ENCODE data around the gene ST6GALNAC2.
"Not testable (repeated sequence)": the region's sequence is repeated elsewhere in the genome, so short reads cannot be mapped to it uniquely, and the experiment has no call there.

ST6GALNAC2 gene

DNA sequence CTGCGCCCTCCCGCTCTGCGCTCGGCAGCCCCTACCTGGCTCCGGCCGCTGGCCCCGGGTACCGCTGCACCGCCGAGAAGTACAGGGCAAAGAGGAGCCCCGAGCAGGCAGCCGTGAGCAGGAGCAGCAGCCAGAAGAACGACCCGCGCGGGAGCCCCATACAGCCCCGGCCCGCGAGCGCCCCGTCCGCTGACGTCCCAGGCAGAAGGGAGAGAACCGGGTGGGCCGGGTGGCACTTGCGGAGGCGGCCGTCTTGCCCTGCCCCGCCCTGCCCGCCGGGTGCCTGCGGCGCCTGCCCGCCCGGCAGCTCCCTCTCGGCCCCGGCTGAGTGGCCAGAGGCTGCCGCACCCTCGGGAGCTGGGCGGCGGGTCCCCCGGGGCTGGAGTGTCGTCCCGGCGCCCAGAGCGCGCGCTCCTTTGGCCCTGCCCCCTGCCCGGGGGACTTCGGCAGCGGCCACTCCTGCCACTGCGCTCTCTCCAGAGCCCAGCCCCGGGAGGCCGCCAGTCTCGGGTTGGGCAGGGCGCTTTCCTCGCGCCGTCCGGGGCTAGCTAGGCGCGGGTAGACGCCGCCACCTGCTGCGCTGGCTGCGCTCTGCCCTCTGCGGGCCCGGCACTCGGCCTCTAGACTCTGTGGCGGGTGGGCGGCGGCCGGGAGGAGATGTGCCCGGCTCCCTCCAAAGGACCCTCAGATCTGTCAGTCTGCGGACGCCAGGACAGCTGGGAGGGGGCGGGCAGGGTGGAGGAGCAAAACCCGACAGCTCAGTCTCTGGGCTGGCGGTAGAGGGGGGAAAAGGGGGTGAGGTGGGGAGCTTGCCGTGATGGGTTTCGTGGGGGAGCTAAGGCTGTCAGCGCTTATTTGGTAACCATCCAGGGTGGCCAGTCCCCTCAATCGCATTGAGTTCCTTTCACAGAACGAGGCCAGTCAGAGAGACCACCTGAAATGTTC is at the start of gene ST6GALNAC2:
Gene ST6GALNAC2 (minus strand): TSS at position 212 of the 945 bp plus-strand sequence. CDS start 52 bp downstream, at position 160.
- DNase-seq (ENCODE audit: low read depth in 2 of 2), result no peak

DNA sequence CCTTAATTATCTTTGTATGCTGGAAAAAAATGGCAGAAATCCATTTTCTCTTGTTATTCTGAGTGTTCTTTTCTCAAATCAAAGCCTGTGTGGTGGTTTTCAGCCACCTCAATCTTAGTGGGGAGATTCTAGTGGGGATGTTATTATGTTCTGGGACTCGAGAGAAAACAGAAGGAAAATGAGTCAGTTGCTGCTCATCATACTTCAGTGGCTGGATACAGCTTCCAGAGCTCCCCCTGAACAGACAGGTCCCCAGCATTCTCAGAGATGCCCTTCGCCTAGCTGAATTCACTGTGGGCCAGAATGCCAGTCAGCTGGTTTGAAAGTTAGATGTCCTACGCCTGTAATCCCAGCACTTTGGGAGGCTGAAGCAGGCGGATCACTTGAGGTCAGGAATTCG is 49.4 kb upstream of the ST6GALNAC2 start:
- no peak for DNase-seq (ENCODE audit: low read depth in 2 of 2)

DNA sequence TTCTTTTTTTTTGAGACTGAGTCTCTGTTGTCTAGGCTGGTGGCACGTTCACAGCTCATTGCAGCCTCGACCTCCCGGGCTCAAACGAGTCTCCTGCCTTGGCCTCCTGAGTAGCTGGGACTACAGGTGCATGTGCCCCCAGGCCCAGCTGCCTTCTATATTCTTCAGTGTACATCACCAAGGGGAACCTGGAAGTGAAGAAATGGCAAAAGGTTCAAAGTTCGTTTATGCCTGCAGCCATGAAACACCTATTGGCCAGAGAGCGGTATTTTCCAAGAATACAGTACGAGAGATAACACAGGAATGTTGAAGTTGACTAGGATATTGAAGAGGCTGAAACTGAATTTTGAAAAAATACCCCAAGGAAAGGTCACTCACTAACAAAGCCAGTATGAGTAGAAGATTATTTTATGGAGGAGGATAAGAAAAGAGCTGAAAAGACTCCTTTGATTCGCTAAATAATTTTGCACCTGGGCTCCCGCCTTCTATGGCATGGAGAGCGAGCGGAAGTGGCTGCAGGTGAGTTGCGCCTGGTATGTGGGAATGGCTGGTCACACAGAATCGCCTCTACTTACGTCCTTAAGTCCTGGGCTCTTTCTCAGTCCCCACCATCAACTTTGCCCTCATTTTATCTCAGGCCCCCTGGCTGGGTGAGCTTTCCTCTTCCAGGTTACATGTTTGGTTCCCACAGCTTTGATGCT is 48.1 kb upstream of the ST6GALNAC2 start:
- no peak for DNase-seq (ENCODE audit: low read depth in 2 of 2)

DNA sequence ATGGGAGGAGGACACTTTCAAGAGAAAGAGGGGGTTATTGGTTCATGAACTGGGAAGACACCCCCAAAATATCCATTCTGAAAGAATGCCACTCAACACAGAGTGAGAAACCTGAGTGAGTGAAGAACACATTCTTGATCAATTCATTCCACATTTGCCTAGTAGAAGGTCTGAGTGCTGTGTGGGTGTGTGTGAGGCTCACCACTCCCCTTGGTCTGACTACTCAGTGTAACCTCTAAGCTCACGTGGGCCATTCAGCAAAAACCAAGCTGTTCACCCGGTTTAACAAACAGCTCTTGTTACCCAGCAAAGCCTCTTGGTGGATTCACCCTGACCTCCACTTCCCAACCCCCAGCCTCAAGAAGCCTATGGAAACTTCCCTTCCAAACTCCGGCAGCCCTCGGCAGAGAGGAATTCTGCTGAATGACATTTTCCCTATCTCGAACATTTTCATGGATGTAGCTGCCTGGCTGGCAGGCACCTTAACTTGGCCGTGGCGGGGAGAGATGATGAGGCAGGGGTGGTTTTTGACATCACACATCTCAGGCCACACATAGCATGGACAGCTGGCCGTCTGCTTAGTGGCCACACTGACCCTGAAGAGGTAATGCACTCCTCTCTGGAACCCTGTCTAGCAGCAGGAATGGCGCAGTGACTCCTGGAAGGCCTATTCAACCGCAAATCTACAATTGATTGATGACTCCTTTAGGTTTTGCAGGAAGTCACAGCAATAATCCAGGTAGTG is 46.3 kb upstream of the ST6GALNAC2 start:
- no peak for DNase-seq (ENCODE audit: low read depth in 2 of 2)

DNA sequence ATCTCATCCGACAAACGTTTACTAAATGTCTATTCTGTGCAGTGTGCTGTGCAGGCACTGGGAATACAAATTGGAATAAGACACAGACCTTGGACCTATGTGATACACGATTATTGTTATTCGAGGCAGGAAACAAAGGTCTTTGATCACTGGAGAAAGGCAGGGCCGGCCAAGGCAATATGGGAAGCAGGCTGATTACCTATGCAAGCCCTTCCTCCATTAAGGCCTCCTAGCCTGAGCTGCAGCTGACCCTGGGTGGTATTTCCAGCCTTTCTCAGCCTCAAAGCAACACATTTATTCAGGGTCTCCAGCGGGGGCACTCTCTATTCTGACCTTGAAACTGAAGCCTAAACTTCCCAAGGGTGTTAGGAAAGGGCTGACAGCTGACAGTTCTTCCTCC is 44.5 kb upstream of the ST6GALNAC2 start:
- no peak for DNase-seq (ENCODE audit: low read depth in 2 of 2)

DNA sequence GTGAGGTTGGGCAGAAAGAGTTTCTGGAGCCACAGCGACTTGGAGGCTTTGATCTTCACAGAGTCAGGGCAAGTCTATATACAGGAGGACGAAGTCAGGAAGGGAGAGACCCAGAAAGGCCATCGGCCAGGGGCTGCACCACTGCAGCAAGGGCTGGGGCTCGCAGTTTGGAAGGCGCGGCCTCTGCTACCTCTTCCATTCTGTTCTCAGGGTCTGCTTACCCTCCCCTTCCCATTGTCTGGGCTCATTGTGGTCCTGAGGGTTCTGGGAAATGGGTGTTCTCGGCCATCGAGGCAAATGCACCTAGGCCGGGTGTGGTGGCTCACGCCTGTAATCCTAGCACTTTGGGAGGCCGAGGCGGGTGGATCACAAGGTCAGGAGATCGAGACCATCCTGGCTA is 41.9 kb upstream of the ST6GALNAC2 start:
- no peak for DNase-seq (ENCODE audit: low read depth in 2 of 2)

DNA sequence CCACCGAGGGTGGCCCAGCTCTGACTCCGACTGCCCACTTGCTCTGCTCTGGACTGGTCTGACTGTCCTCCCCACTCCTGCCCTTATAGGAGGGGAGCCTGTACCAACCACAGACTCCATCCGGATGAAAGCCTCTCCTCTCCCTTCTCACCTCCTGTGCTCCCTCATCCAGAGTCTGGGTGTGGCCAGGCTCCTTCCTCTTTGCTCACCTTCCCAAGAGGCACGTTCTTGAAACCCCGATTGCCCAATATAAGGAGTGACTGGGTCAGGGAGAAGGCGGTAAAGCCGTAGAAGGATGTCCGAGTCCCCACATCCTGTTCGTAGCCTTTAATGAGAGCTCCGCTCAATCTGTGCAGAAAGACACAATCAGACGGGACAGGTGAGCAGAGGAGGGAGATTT is 40.8 kb upstream of the ST6GALNAC2 start:
- DNase-seq (ENCODE audit: low read depth in 2 of 2), result no peak

DNA sequence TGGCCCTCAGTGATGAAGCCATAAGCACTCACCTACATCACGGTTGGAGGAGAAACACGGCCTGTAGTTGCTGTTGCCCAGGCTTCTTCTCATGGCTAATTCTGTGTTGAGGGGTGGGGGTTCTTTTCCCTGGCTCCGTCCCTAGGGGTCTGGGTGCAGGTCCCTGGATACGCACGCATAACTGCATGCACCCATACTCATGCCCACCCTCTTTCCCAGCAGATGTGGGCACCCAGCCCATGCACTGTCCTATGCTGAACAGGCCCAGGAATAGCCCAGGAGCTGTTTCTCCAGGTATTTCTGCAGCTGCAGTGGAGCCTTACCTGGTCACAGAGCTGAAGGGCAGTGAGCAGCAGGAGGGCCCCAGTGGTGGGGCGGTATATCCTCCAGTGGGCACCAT is 39.8 kb upstream of the ST6GALNAC2 start:
- DNase-seq (ENCODE audit: low read depth in 2 of 2), result no peak

DNA sequence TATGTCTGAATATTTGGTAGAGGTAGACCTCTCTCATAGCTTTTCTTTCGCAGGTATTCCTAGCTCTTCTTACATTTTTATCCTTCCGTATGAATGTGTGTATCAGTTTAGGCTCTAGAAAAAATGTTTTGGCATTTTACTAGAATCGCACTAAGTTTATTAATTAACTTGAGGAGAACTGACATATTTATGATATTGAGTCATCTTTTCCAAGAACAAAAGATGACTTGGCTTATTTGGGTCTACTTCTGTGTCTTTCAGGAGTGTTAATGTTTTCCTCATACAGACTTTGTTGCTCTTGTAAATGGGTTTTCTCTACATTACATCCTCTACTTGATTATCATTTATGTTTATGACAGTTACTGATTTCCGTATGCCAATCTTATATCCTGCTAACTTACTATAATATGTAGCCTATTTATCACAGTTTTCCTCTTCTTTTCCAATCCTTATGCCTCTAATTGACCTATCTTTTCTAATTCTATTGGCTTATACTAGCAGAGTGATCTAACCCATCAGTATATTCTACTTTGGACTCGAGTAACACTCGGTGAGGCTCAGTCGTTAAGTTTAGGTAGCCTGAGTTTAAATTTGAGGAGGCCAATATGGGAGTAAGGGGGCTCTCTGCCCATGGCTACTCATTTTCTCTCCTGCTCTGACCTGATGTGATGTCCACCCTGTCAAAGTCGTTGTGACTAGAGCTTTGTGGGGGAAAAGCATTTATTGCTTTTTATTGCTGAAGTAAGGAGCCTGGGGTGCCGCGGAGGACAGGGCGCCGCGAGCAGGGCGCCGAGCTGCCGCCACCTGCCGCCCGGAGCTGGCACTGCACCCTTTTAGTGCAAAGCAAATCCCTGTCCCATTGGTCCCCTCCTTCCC is 37.8 kb upstream of the ST6GALNAC2 start:
- DNase-seq (ENCODE audit: low read depth in 2 of 2), result peak in 1 of 2 experiments; percentile 20

DNA sequence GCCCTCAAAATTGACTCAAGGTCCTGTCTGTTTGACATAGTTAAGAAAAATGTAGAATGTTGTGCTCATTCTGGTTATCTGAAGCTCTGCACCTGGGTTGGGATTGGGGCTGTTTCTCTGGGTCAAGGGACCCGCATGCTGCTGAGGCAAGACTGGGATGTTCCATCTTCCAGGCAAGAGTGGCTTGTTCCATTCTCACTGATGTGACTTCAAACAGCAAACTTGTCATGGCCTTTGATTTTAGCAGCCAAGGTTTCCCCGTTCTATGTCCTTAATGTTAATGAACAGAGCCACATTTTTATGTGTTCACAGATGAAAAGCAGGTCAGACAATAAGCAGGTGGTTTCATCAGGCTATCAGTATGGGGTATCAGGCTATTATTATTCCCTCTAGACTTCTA is 32.2 kb upstream of the ST6GALNAC2 start:
- no peak for DNase-seq (ENCODE audit: low read depth in 2 of 2)

DNA sequence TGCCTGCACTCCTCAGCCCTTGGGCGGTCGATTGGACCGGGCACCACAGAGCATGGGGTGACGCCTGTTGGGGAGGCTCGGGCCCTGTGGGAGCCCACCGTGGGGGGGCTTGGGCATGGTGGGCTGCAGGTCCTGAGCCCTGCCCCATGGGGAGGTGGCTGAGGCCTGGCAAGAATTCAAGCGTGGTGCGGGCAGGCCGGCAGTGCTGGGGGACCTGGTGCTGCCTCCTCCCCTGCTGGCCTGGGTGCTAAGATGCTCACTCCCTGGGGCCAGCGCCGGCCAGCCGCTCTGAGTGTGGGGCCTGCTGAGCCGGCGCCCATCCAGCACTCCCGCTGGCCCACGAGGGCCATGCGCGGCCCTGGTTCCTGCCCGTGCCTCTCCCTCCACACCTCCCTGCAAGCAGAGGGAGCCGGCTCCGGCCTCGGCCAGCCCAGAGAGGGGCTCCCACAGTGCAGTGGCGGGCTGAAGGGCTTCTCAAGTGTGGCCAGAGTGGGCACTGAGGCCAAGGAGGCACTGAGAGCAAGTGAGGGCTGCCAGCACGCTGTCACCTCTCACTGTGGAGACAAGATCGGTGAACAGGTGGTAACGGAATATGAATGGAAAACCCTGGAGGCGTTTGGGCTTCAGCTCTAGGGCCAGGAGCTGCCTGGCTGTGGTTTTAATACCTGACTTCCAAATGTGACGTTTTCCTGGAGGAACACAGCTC is 29.4 kb upstream of the ST6GALNAC2 start:
- DNase-seq (ENCODE audit: low read depth in 2 of 2), result no peak

DNA sequence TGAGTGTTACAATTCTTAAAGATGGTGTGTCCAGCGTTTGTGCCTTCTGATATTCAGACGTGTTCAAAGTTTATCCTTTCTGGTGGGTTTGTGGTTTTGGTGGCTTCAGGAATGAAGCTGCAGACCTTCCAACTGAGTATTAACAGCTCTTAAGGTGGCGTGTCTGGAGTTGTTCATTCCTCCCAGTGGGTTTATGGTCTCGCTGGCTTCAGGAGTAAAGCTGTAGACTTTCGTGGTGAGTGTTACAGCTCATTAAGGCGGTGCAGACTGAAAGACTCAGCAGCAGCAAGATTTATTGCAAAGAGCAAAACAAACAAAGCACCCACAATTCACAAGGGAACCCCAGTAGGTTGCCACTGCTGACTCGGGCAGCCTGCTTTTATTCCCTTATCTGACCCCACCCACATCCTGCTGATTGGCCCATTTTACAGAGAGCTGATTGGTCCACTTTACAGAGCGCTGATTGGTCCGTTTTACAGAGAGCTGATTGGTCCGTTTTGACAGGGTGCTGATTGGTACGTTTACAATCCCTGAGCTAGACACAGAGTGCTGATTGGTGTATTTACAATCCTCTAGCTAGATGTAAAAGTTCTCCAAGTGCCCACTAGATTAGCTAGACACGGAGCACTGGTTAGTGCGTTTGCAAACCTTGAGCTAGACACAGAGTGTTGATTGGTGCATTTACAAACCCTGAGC is 28.6 kb upstream of the ST6GALNAC2 start:
- DNase-seq (ENCODE audit: low read depth in 2 of 2), result not testable (repeated sequence)

DNA sequence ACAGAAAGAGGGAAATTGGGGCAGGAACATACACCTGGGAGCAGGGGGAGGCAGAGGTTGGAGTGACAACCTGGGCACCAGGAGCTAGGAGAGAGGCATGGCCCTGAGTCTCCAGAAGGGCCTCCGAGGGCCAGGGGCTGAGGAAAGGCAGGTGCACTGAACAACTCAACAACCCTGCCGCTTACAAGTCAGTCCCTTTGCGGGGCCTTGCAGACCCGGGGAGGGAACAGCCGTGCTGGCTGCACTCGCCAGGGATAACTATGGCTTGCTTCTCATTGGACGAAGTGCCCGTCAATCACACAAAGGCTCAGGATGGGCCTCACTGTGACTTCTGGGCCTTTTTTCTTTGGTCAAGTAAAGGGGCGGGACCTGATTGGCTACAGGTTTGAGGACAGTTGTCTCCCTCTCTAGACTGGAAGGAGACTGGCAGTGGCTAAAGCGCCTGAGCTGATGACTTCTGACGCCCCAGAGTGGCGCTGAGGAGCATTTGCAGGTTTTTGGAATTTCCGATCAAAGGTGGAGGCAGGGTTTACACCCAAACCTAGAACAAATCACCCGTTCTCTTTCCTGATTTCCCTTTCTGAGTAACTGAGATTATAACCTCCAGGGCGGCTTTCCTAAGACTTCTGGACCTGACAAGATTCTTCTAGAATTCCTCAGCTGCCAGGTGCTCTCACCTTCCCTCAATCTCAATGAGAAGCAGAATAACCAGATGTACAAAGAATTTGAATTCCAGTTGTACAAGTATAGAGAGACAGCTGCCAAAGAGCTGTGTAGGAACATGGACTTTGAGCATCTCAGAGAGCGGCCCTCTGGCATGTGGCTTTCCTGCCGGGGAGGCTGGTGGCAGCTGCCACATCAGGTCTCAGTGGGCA is 27.6 kb upstream of the ST6GALNAC2 start:
- DNase-seq (ENCODE audit: low read depth in 2 of 2), result no peak

DNA sequence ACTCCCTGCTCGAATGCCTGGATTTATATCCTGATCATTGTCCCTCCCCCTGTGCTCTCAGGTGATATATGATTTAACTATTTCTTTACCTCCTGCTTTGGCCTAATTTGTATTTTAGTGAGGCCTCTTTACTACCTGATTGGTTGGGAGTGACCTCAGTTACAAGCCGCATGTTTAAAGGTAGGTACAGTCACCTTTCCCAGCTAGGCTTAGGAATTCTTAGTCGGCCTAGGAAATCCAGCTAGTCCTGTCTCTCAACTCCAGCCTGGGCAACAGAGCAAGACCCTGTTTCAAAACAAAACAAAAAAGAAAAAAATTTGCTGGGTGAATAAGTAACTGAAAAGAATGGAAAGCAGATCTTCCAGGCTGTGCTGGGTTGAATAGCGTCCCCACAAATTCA is 26.8 kb upstream of the ST6GALNAC2 start:
- no peak for DNase-seq (ENCODE audit: low read depth in 2 of 2)

DNA sequence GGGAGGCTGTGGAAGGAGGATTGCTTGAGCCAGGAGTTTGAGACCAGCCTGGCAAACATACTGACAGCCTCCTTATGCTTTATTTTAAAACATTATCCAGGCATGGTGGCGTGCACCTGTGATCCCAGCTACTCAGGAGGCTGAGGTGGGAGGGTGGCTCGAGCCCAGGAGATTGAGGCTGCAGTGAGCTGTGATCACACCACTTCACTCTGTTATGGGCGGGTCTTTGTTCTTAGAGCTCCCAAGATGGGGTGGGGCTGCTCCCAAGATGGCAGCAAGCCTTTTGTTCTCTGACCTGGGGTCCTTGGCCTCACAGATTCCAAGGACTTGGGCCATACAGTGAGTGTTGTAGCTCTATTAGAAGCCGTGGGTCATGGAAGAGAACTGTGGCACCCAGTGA is 26.1 kb upstream of the ST6GALNAC2 start:
- no peak for DNase-seq (ENCODE audit: low read depth in 2 of 2)

DNA sequence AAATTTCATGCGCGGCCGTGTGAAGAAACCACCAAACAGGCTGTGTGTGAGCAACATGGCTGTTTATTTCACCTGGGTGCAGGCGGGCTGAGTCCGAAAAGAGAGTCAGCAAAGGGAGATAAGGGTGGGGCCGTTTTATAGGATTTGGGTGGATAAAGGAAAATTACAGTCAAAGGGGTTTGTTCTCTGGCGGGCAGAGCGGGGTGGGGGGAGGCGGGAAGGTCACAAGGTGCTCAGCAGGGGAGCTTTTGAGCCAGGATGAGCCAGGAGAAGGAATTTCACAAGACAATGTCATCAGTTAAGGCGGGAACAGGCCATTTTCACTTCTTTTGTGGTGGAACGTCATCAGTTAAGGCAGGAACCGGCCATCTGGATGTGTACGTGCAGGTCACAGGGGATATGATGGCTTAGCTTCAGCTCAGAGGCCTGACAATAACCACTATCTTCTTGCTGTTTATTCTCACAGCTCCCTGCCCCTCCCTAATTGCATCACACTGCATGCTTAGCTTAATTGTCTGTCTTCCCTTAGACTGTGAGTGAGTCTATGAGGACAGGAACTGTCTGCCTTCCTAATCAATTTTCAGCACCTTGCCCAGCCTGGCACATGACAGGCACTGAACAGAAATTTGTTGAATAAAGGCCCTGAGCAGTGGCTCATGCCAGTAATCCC is 25.6 kb upstream of the ST6GALNAC2 start:
- not testable (repeated sequence) for DNase-seq (ENCODE audit: low read depth in 2 of 2)

DNA sequence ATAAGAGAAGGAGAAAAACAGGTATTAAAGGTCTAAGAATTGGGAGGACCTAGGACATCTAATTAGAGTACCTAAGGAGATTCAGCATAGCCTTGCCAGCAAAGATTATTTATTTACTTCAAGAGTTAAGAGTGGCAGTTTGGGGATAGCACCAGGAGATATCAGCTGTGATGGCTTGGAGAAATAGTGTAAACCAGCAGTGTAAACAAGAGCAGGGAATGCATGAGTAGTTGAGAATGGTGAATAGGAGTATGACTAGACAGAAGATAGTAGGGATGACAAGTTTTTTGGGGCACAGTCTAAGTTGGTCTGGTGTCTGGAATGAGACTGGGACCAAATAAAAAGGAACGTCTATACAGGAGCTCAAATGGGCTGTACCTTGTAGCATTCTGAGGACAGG is 21.0 kb upstream of the ST6GALNAC2 start:
- not testable (repeated sequence) for DNase-seq (ENCODE audit: low read depth in 2 of 2)

DNA sequence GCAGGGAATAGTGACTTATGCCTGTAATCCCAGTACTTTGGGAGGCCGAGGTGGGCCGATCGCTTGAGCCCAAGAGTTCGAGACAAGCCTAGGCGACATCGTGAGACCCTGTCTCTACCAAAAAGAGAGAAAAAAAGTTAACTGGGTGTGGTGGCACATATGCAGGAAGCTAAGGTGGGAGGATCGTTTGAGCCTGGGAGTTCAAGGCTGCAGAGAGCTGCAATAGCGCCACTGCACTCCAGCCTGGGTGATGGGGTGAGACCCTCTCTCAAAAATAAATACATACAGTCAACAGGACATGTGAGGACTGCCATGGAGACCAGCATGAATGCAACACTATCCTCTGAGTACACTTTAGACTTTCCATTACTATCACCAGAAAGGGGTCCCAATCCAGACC is 15.4 kb upstream of the ST6GALNAC2 start:
- DNase-seq (ENCODE audit: low read depth in 2 of 2), result no peak
